ENCODE measurements around the gene LPO.

LPO gene

GRCh38 chr17:58309918-58310259 lies 71.5 kb downstream of the LPO start:
- H3K36me3 ChIP-seq (ENCODE audit: control insufficient read depth, insufficient read depth, low read length), result no peaks in the 10 kb centered on the region
- no peak overlapping the region for H3K27ac ChIP-seq (ENCODE audit: insufficient read depth, low read depth, low read length, poor library complexity, severe bottlenecking)
- WGBS, 2 experiments, result 90 to 93% methylated on average over 5 of the region's 5 CpGs
- H3K4me1 ChIP-seq (ENCODE audit: control insufficient read depth, insufficient read depth, low read length), result peaks cover 22% of the 10 kb centered on the region
- H3K27me3 ChIP-seq (ENCODE audit: control insufficient read depth, insufficient read depth, low read length, poor library complexity, severe bottlenecking), result no peaks in the 10 kb centered on the region
- no peaks in the 10 kb centered on the region for H3K9me3 ChIP-seq (ENCODE audit: control insufficient read depth, low read length)
- H3K4me3 ChIP-seq (ENCODE audit: insufficient read depth, low read depth, low read length), result no peak overlapping the region

- WGBS, 2 experiments, result 90 to 92% methylated on average over 23 of the region's 23 CpGs
- Histone ChIP-seq H3K36me3 (ENCODE audit: control insufficient read depth, insufficient read depth, low read length) (no peaks in the 10 kb centered on the region), H3K9me3 (ENCODE audit: control insufficient read depth, low read length) (no peaks in the 10 kb centered on the region), H3K27me3 (ENCODE audit: control insufficient read depth, insufficient read depth, low read length, poor library complexity, severe bottlenecking) (no peaks in the 10 kb centered on the region), H3K4me1 (ENCODE audit: control insufficient read depth, insufficient read depth, low read length) (peaks cover 22% of the 10 kb centered on the region), H3K27ac (ENCODE audit: insufficient read depth, low read depth, low read length, poor library complexity, severe bottlenecking) (no peak overlapping the region), H3K4me3 (ENCODE audit: insufficient read depth, low read depth, low read length) (no peak overlapping the region)
Measured at GRCh38 chr17:58310511-58311428, 72.4 kb downstream of the LPO start.

- Histone ChIP-seq H3K27ac (ENCODE audit: insufficient read depth, low read depth, low read length, poor library complexity, severe bottlenecking) (no peak overlapping the region), H3K9me3 (ENCODE audit: control insufficient read depth, low read length) (no peaks in the 10 kb centered on the region), H3K4me1 (ENCODE audit: control insufficient read depth, insufficient read depth, low read length) (peaks cover 22% of the 10 kb centered on the region), H3K36me3 (ENCODE audit: control insufficient read depth, insufficient read depth, low read length) (no peaks in the 10 kb centered on the region), H3K4me3 (ENCODE audit: insufficient read depth, low read depth, low read length) (no peak overlapping the region), H3K27me3 (ENCODE audit: control insufficient read depth, insufficient read depth, low read length, poor library complexity, severe bottlenecking) (peaks cover 6% of the 10 kb centered on the region)
- WGBS, 2 experiments, result 95% methylated on average over 9 of the region's 9 CpGs
Measured at GRCh38 chr17:58311429-58311894, 73.1 kb downstream of the LPO start.

GRCh38 chr17:58312021-58312630 lies 73.7 kb downstream of the LPO start:
- H3K27me3 ChIP-seq (ENCODE audit: control insufficient read depth, insufficient read depth, low read length, poor library complexity, severe bottlenecking), result peaks cover 8% of the 10 kb centered on the region
- no peaks in the 10 kb centered on the region for H3K36me3 ChIP-seq (ENCODE audit: control insufficient read depth, insufficient read depth, low read length)
- H3K9me3 ChIP-seq (ENCODE audit: control insufficient read depth, low read length), result no peaks in the 10 kb centered on the region
- no peak overlapping the region for H3K4me3 ChIP-seq (ENCODE audit: insufficient read depth, low read depth, low read length)
- H3K27ac ChIP-seq (ENCODE audit: insufficient read depth, low read depth, low read length, poor library complexity, severe bottlenecking), result no peak overlapping the region
- peaks cover 22% of the 10 kb centered on the region for H3K4me1 ChIP-seq (ENCODE audit: control insufficient read depth, insufficient read depth, low read length)
- WGBS, 2 experiments, result 91 to 92% methylated on average over 23 of the region's 23 CpGs

- Histone ChIP-seq H3K9me3 (ENCODE audit: control insufficient read depth, low read length) (no peaks in the 10 kb centered on the region), H3K4me1 (ENCODE audit: control insufficient read depth, insufficient read depth, low read length) (peaks cover 22% of the 10 kb centered on the region), H3K36me3 (ENCODE audit: control insufficient read depth, insufficient read depth, low read length) (no peaks in the 10 kb centered on the region), H3K27ac (ENCODE audit: insufficient read depth, low read depth, low read length, poor library complexity, severe bottlenecking) (no peak overlapping the region), H3K4me3 (ENCODE audit: insufficient read depth, low read depth, low read length) (no peak overlapping the region), H3K27me3 (ENCODE audit: control insufficient read depth, insufficient read depth, low read length, poor library complexity, severe bottlenecking) (peaks cover 8% of the 10 kb centered on the region)
- WGBS, 2 experiments, result 67 to 90% methylated on average over 1 of the region's 1 CpG
Measured at GRCh38 chr17:58312829-58313228, 74.4 kb downstream of the LPO start.

GRCh38 chr17:58313815-58314705 lies 75.7 kb downstream of the LPO start:
- peaks cover 8% of the 10 kb centered on the region for H3K27me3 ChIP-seq (ENCODE audit: control insufficient read depth, insufficient read depth, low read length, poor library complexity, severe bottlenecking)
- H3K36me3 ChIP-seq (ENCODE audit: control insufficient read depth, insufficient read depth, low read length), result no peaks in the 10 kb centered on the region
- peaks cover 20% of the 10 kb centered on the region for H3K4me1 ChIP-seq (ENCODE audit: control insufficient read depth, insufficient read depth, low read length)
- no peak overlapping the region for H3K4me3 ChIP-seq (ENCODE audit: insufficient read depth, low read depth, low read length)
- WGBS, 2 experiments, result 75 to 80% methylated on average over 7 of the region's 7 CpGs
- no peak overlapping the region for H3K27ac ChIP-seq (ENCODE audit: insufficient read depth, low read depth, low read length, poor library complexity, severe bottlenecking)
- no peaks in the 10 kb centered on the region for H3K9me3 ChIP-seq (ENCODE audit: control insufficient read depth, low read length)

- H3K36me3 ChIP-seq (ENCODE audit: control insufficient read depth, insufficient read depth, low read length), result no peaks in the 10 kb centered on the region
- H3K4me3 ChIP-seq (ENCODE audit: insufficient read depth, low read depth, low read length), result no peak overlapping the region
- peaks cover 8% of the 10 kb centered on the region for H3K27me3 ChIP-seq (ENCODE audit: control insufficient read depth, insufficient read depth, low read length, poor library complexity, severe bottlenecking)
- 90 to 93% methylated on average over 5 to 6 of the region's 6 CpGs for WGBS, 2 experiments
- H3K4me1 ChIP-seq (ENCODE audit: control insufficient read depth, insufficient read depth, low read length), result peaks cover 16% of the 10 kb centered on the region
- H3K27ac ChIP-seq (ENCODE audit: insufficient read depth, low read depth, low read length, poor library complexity, severe bottlenecking), result no peak overlapping the region
- H3K9me3 ChIP-seq (ENCODE audit: control insufficient read depth, low read length), result no peaks in the 10 kb centered on the region
Measured at GRCh38 chr17:58314706-58315015, 76.3 kb downstream of the LPO start.

- Histone ChIP-seq H3K27ac (ENCODE audit: insufficient read depth, low read depth, low read length, poor library complexity, severe bottlenecking) (no peak overlapping the region), H3K36me3 (ENCODE audit: control insufficient read depth, insufficient read depth, low read length) (no peaks in the 10 kb centered on the region), H3K27me3 (ENCODE audit: control insufficient read depth, insufficient read depth, low read length, poor library complexity, severe bottlenecking) (peaks cover 8% of the 10 kb centered on the region), H3K4me3 (ENCODE audit: insufficient read depth, low read depth, low read length) (no peak overlapping the region), H3K9me3 (ENCODE audit: control insufficient read depth, low read length) (no peaks in the 10 kb centered on the region), H3K4me1 (ENCODE audit: control insufficient read depth, insufficient read depth, low read length) (peaks cover 16% of the 10 kb centered on the region)
- 93 to 97% methylated on average over 6 of the region's 6 CpGs for WGBS, 2 experiments
Measured at GRCh38 chr17:58315281-58315711, 76.9 kb downstream of the LPO start.

GRCh38 chr17:58315750-58316149 lies 77.4 kb downstream of the LPO start:
- Histone ChIP-seq H3K4me1 (ENCODE audit: control insufficient read depth, insufficient read depth, low read length) (peaks cover 16% of the 10 kb centered on the region), H3K27me3 (ENCODE audit: control insufficient read depth, insufficient read depth, low read length, poor library complexity, severe bottlenecking) (peaks cover 8% of the 10 kb centered on the region), H3K4me3 (ENCODE audit: insufficient read depth, low read depth, low read length) (no peak overlapping the region), H3K9me3 (ENCODE audit: control insufficient read depth, low read length) (no peaks in the 10 kb centered on the region), H3K27ac (ENCODE audit: insufficient read depth, low read depth, low read length, poor library complexity, severe bottlenecking) (no peak overlapping the region), H3K36me3 (ENCODE audit: control insufficient read depth, insufficient read depth, low read length) (no peaks in the 10 kb centered on the region)
- 93 to 96% methylated on average over 3 to 4 of the region's 4 CpGs for WGBS, 2 experiments
